C4-2B (cell line): ENCODE data around the gene HEPHL1.

ENCODE experiments used
- CTCF ChIP-seq: fragments of 450-650 bp; conservative IDR thresholded peaks from 2 replicates; pipeline ENCODE4 v1.5.1; 2017; ENCODE audit warnings: mild to moderate bottlenecking
- ZFX ChIP-seq: fragments of 450-650 bp; IDR thresholded peaks from 2 replicates; pipeline ENCODE4 v1.6.1; 2017

- TF ChIP-seq CTCF (no peak), ZFX (no peak)
Observed at GRCh38 chr11:94060401-94060800, 39.2 kb downstream of the HEPHL1 start.
